H1 (cell line): ENCODE data around the gene HACL1. TPM values are rescaled to one million over a fixed set of nuclear protein-coding genes. Genes with fewer than 3 reads are reported as not detected.

Experiments
- ASH2L ChIP-seq: fragments of 200-600, 300-600 bp; sonication (generic); IDR thresholded peaks from one replicate; pipeline ENCODE4 v1.7.1; 2017; ENCODE audit warnings: low read length
- BACH1 ChIP-seq: IDR thresholded peaks from 2 replicates; pipeline ENCODE4 v1.6.1; 2012; ENCODE audit warnings: low read length, improper control_type of control experiment
- HDAC2 ChIP-seq, 2 experiments: fragments of 300-600 bp in 1 of 2; sonication (generic) in 1 of 2; IDR thresholded peaks; 2 replicates each; pipeline ENCODE4 v1.6.1; 2011 to 2012; ENCODE audit warnings: low read depth in 2 of 2, low read length in 2 of 2, mild to moderate bottlenecking in 2 of 2, moderate library complexity in 2 of 2, borderline replicate concordance in 1 of 2, inconsistent platforms in 1 of 2
- KDM4A ChIP-seq: IDR thresholded peaks from one replicate; pipeline ENCODE4 v1.7.1; 2012; ENCODE audit warnings: low read depth, mild to moderate bottlenecking, moderate library complexity, low read length, inconsistent platforms; ENCODE audit not compliant: severe bottlenecking
- POLR2AphosphoS5 ChIP-seq: IDR thresholded peaks from 2 replicates; pipeline ENCODE4 v1.6.1; 2011; ENCODE audit warnings: low read depth, low read length
- SIX5 ChIP-seq: IDR thresholded peaks from 2 replicates; pipeline ENCODE4 v1.6.1; 2011; ENCODE audit warnings: mild to moderate bottlenecking, low read depth, low read length
- SP4 ChIP-seq: IDR thresholded peaks from 2 replicates; pipeline ENCODE4 v1.6.1; 2012; ENCODE audit warnings: low read length, inconsistent platforms
- TBP ChIP-seq: IDR thresholded peaks from 2 replicates; pipeline ENCODE4 v1.6.1; 2011; ENCODE audit warnings: low read depth, low read length, improper control_type of control experiment
- polyA plus RNA-seq, 7 experiments: library from polyadenylated mRNA; depleted of rRNA in 3 of 7; stranded (reverse) in 5 of 7; unstranded in 2 of 7; fragments of >200 nt in 5 of 7; fragments of 200-250 nt in 2 of 7; gene quantifications; 1 replicate in 5 of 7; 2 replicates in 1 of 7; 4 replicates in 1 of 7; pipeline versions ENCODE4 v1.2.1 to v1.2.3, GENCODE V29; 2011 to 2013; ENCODE audit warnings: missing spikeins in 2 of 7, mixed read lengths in 2 of 7
- total RNA-seq: library from RNA; stranded (reverse); fragmentation: NEBNext Ultra II Directional; extraction: Animal tissue kit (Norgen Biotek cat#: 25700); gene quantifications from 2 replicates; pipeline ENCODE4 v1.2.1, GENCODE V29; 2021
- TF ChIP-seq, protein P1 (sequence below), 3 experiments: IDR thresholded peaks; 1 replicate in 2 of 3; 2 replicates in 1 of 3; pipeline versions ENCODE4 v1.5.1 to v1.6.1; 2011; ENCODE audit warnings: low read length in 3 of 3, mild to moderate bottlenecking in 3 of 3, inconsistent platforms in 2 of 3, low read depth in 1 of 3, moderate library complexity in 1 of 3; ENCODE audit not compliant: insufficient read depth in 1 of 3; ENCODE audit errors: control extremely low read depth in 1 of 3
- TF ChIP-seq, protein P2 (sequence below): IDR thresholded peaks from 2 replicates; pipeline ENCODE4 v1.6.1; 2012; ENCODE audit warnings: inconsistent platforms

Gene HACL1
- total and polyA plus RNA-seq, 2 of the 8 experiments (the other 6 are each of a cell fraction or from before 2014, with no cell fraction given), result 38.2 to 46.0 TPM

DNA sequence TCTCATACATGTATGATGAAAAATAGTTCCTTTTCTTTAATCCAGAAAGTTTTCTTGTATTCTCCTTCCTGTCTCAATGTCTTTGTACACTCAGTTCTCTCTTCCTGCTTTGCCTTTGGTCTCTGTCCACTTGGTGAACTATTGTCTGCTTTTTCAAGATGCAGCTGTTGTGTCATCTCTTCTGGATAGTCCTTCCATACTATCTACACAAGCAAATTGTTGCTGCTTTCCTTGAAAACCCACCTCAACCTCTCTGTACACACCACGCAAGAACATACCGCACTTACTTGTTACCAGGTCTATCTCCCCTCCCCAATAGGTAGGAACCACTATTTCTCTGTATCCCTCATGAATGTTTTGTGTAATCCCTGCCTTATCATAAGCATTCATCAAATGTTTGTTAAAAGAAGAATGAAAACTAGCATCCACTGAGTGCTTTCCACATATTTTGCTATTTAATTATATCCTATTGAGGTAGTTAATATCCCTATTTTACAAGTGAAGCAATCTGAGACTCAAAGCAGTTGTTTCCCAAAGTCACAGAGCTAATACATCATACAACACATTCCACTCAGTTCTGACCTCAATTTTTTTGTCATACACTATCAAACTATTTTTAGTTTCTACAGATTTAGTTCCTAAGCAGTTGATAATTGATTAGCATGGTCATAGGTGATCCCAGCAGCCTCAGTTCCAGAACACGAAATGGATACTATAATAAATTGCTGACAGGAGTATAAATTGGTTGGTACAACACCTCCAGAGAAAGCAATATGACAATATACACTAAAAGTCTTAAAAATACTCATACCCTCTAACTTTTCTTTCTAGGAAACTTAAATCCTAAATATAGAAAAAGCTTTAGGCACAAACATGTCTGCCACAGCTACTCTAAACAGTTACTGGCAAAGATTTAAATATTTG is 19.6 kb downstream of the HACL1 start (continued):
- TF ChIP-seq, protein P1, sequence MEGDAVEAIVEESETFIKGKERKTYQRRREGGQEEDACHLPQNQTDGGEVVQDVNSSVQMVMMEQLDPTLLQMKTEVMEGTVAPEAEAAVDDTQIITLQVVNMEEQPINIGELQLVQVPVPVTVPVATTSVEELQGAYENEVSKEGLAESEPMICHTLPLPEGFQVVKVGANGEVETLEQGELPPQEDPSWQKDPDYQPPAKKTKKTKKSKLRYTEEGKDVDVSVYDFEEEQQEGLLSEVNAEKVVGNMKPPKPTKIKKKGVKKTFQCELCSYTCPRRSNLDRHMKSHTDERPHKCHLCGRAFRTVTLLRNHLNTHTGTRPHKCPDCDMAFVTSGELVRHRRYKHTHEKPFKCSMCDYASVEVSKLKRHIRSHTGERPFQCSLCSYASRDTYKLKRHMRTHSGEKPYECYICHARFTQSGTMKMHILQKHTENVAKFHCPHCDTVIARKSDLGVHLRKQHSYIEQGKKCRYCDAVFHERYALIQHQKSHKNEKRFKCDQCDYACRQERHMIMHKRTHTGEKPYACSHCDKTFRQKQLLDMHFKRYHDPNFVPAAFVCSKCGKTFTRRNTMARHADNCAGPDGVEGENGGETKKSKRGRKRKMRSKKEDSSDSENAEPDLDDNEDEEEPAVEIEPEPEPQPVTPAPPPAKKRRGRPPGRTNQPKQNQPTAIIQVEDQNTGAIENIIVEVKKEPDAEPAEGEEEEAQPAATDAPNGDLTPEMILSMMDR (IDR thresholded peaks at IDR 0.05; ENCODE audit: control extremely low read depth in 1 of 3, insufficient read depth in 1 of 3, low read depth in 1 of 3, low read length in 3 of 3), result no peak
- TF ChIP-seq ASH2L, result no peak
- no peak for TF ChIP-seq KDM4A
- TF ChIP-seq, protein P2, sequence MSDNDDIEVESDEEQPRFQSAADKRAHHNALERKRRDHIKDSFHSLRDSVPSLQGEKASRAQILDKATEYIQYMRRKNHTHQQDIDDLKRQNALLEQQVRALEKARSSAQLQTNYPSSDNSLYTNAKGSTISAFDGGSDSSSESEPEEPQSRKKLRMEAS, result no peak
- no peak for TF ChIP-seq SP4
- no peak for TF ChIP-seq HDAC2 (IDR thresholded peaks at IDR 0.05; ENCODE audit: borderline replicate concordance in 1 of 2, low read depth in 2 of 2, low read length in 2 of 2)
- TF ChIP-seq SIX5, result no peak
- no peak for TF ChIP-seq BACH1
- no peak for TF ChIP-seq POLR2AphosphoS5
- no peak for TF ChIP-seq TBP
